Ovary (tissue), 9 donors: ENCODE results near the gene TSC2. TPM values are rescaled to one million over a fixed set of nuclear protein-coding genes. Genes with fewer than 3 reads are reported as not detected.

Experiments
- DNase-seq, 5 donors: peaks; one replicate each; pipeline ENCODE4 v3.0.0-alpha.2; 2019 to 2020
- H3K27ac ChIP-seq, 2 donors: fragments of 200-600 bp; one replicate each; pipeline versions ENCODE4 v1.5.1 to v1.8.0; 2019 to 2022
- H3K27me3 ChIP-seq: fragments of 200-600 bp; one replicate; pipeline ENCODE4 v1.8.0; 2022
- H3K36me3 ChIP-seq: fragments of 200-600 bp; sonication (generic); one replicate; pipeline ENCODE4 v1.5.1; 2019
- H3K4me1 ChIP-seq: one replicate; pipeline ENCODE4 v1.8.1; 2013; ENCODE audit warnings: mild to moderate bottlenecking, moderate library complexity; ENCODE audit not compliant: insufficient read depth
- H3K4me3 ChIP-seq: fragments of 200-600 bp; sonication (generic); one replicate; pipeline ENCODE4 v1.5.1; 2017
- H3K9me3 ChIP-seq, 2 donors: fragments of 200-600 bp in 1 of 2; sonication (generic) in 1 of 2; one replicate each; pipeline versions ENCODE4 v1.5.1 to v1.8.1; 2013 to 2019; ENCODE audit warnings: mild to moderate bottlenecking in 1 of 2, moderate library complexity in 1 of 2
- CTCF ChIP-seq, 3 donors: fragments of 450-650 bp in 2 of 3; fragments of 200-600 bp in 1 of 3; IDR thresholded peaks; one replicate each; pipeline versions ENCODE4 v1.5.1 to v1.8.0; 2016 to 2022; ENCODE audit warnings: antibody characterized with exemption in 3 of 3, mild to moderate bottlenecking in 1 of 3
- EP300 ChIP-seq: sonication (generic); formaldehyde crosslinking; IDR thresholded peaks from one replicate; pipeline ENCODE4 v1.6.1; 2017; ENCODE audit warnings: antibody characterized with exemption
- POLR2A ChIP-seq: fragments of 450-650 bp; IDR thresholded peaks from one replicate; pipeline ENCODE4 v1.6.1; 2017; ENCODE audit warnings: antibody characterized with exemption, mild to moderate bottlenecking, moderate library complexity
- WGBS, 3 donors: extraction: QIAGEN DNeasy Blood & Tissue Kit in 1 of 3; methylation state at CpG; one replicate each; pipeline versions ENCODE4 v1.1.5 to v1.1.7; 2013 to 2017; 5-methylcytosine and 5-hydroxymethylcytosine counted together
- intact Hi-C, 4 donors: fragments of 100-400 bp; cut with DNase I; formaldehyde crosslinking; loops; one replicate each; pipeline versions ENCODE4 v1.11.0 to v1.15.1; 2022 to 2023
- polyA plus RNA-seq, 2 donors: library from polyadenylated mRNA; stranded (reverse); fragments of 200-250 nt in 1 of 2; fragments of 350-450 nt in 1 of 2; fragmentation: Illumina TruSeq in 1 of 2; extraction: RNeasy Lipid Tissue Mini Kit (QIAGEN cat#74804) in 1 of 2; gene quantifications; one replicate each; pipeline ENCODE4 v1.2.3, GENCODE V29; 2013 to 2014
- total RNA-seq, 7 donors: library from RNA; depleted of rRNA in 2 of 7; stranded (reverse); fragments of >200 nt in 2 of 7; fragmentation: NEBNext Ultra II Directional in 3 of 7; extraction: Animal tissue kit (Norgen Biotek cat#: 25700) in 3 of 7; gene quantifications; one replicate each; pipeline versions ENCODE4 v1.1.0 to v1.2.4, GENCODE V29; 2016 to 2023
- donor health status: DM: no; HTN: no; CAD: no; lungs with moderate emphysema.
- donor health status: DM: no; HTN: no; CAD: no.
- donor health status: Bipolar disorder and iron deficiency.
- donor health status: DM: yes; HTN: yes; CAD: no.
- donor health status: DM: no; HTN: no; CAD: no.
- donor health status: DM: yes; HTN: yes; CAD: no.

TSC2 gene
- total and polyA plus RNA-seq, 9 donors: 47.0 to 150 (median 96.0) TPM

GRCh38 chr16:2019921-2020831 lies 27.6 kb upstream of the TSC2 start:
- TF ChIP-seq EP300 (no peak), POLR2A (no peak), CTCF (IDR thresholded peaks at IDR 0.05) (no peak)
- Histone ChIP-seq H3K27ac (no peak overlapping the region), H3K36me3 (no peaks in the 10 kb centered on the region), H3K9me3 (no peaks in the 10 kb centered on the region), H3K4me3 (no peak overlapping the region), H3K4me1 (peaks cover 11% of the 10 kb centered on the region), H3K27me3 (no peaks in the 10 kb centered on the region)
- peak in 2 of 5 donors; percentile 22 to 40 for DNase-seq
- intact Hi-C loops: loop anchor here in 2 of 4 donors (5.0 kb wide), 1 partner anchor 122 kb away; no protein-coding TSS in a partner anchor
- WGBS, 3 donors: 1% methylated on average over 49 to 96 of the region's 96 CpGs

- Histone ChIP-seq H3K27ac (no peak overlapping the region), H3K36me3 (no peaks in the 10 kb centered on the region), H3K9me3 (no peaks in the 10 kb centered on the region), H3K4me3 (peak overlapping the region; percentile 31), H3K27me3 (no peaks in the 10 kb centered on the region), H3K4me1 (peaks cover 11% of the 10 kb centered on the region)
- 1 to 3% (median 2%) methylated on average over 10 to 14 of the region's 14 CpGs for WGBS, 3 donors
- TF ChIP-seq POLR2A (no peak), CTCF (IDR thresholded peaks at IDR 0.05) (no peak), EP300 (no peak)
- intact Hi-C loops: loop anchor here in 3 of 4 donors (2.0 to 5.0 kb wide), 2 partner anchors 118 to 120 kb away; no protein-coding TSS in a partner anchor
- DNase-seq: no peak
Measured at GRCh38 chr16:2022723-2023091, 25.1 kb upstream of the TSC2 start.

- 12 to 19% (median 15%) methylated on average over 36 to 53 of the region's 53 CpGs for WGBS, 3 donors
- H3K4me1 ChIP-seq: peaks cover 17% of the 10 kb centered on the region
- TF ChIP-seq EP300 (no peak), POLR2A (peak; percentile 41), CTCF (IDR thresholded peaks at IDR 0.05) (peak; percentile 93 to 99 (median 99))
- H3K36me3 ChIP-seq: no peaks in the 10 kb centered on the region
- H3K4me3 ChIP-seq: peak overlapping the region; percentile 31
- peak overlapping the region; percentile 24 to 37 for H3K27ac ChIP-seq
- no peaks in the 10 kb centered on the region for H3K9me3 ChIP-seq
- DNase-seq: peak; percentile 88 to 97 (median 94)
- intact Hi-C loops: loop anchor here in 3 of 4 donors (2.0 to 5.0 kb wide), 2 partner anchors 117 to 119 kb away; no protein-coding TSS in a partner anchor
- H3K27me3 ChIP-seq: no peaks in the 10 kb centered on the region
Measured at GRCh38 chr16:2023092-2024031, 24.4 kb upstream of the TSC2 start.

GRCh38 chr16:2024032-2024420 lies 23.8 kb upstream of the TSC2 start:
- WGBS, 3 donors: 84 to 92% (median 89%) methylated on average over 12 of the region's 12 CpGs
- DNase-seq: no peak
- intact Hi-C loops: loop anchor here in 1 of 4 donors (5.0 kb wide), 1 partner anchor 118 kb away; no protein-coding TSS in a partner anchor
- TF ChIP-seq POLR2A (no peak), CTCF (IDR thresholded peaks at IDR 0.05) (no peak)
- Histone ChIP-seq H3K4me3 (no peak overlapping the region), H3K36me3 (no peaks in the 10 kb centered on the region), H3K9me3 (no peaks in the 10 kb centered on the region), H3K4me1 (peaks cover 21% of the 10 kb centered on the region), H3K27ac (no peak overlapping the region), H3K27me3 (no peaks in the 10 kb centered on the region)
